Activated CD4-positive, alpha-beta memory T cell treated with anti-CD3 and anti-CD28 coated beads for 36 hours (primary cell): ENCODE data around the gene C19orf67. TPM values are rescaled to one million over a fixed set of nuclear protein-coding genes. Genes with fewer than 3 reads are reported as not detected.
A peak's percentile ranks its signal among the peaks of the same experiment; 100 is the strongest.

Experiments
- CTCF ChIA-PET: fragments of 350-600 bp; sonication (Branson Sonifier 250); formaldehyde crosslinking; loops from one replicate; lab custom pipeline; 2021; ENCODE audit warnings: antibody characterized with exemption, inconsistent platforms; lab: Charles Lee
- POLR2A ChIA-PET: fragments of 350-600 bp; sonication (Branson Sonifier 250); formaldehyde crosslinking; loops from one replicate; lab custom pipeline; 2021; ENCODE audit warnings: antibody characterized with exemption; lab: Charles Lee
- DNase-seq: peaks from one replicate; pipeline ENCODE4 v3.0.0-alpha.2; 2020
- H3K27ac Mint-ChIP-seq: one replicate; pipeline ENCODE4 v1.8.0; 2021; ENCODE audit warnings: mixed read lengths
- H3K27me3 Mint-ChIP-seq: one replicate; pipeline ENCODE4 v1.8.0; 2021; ENCODE audit warnings: mixed read lengths
- H3K36me3 Mint-ChIP-seq: one replicate; pipeline ENCODE4 v1.8.0; 2021; ENCODE audit warnings: mixed read lengths
- H3K4me1 Mint-ChIP-seq: one replicate; pipeline ENCODE4 v1.8.0; 2021; ENCODE audit warnings: low read depth, mixed read lengths
- H3K4me3 Mint-ChIP-seq: one replicate; pipeline ENCODE4 v1.8.0; 2021; ENCODE audit warnings: mild to moderate bottlenecking, mixed read lengths
- H3K9me3 Mint-ChIP-seq: one replicate; pipeline ENCODE4 v1.8.0; 2021; ENCODE audit warnings: mixed read lengths
- intact Hi-C: fragments of 100-400 bp; cut with micrococcal nuclease; formaldehyde crosslinking; loops from one replicate; pipeline ENCODE4 v1.15.1; 2023
- total RNA-seq, 2 experiments: library from RNA; stranded (reverse); gene quantifications; one replicate each; pipeline ENCODE4 v1.2.3, GENCODE V29; 2021

C19orf67 gene
- total RNA-seq, 2 experiments from 2014 or later: not detected

- peak overlapping the region; percentile 95 for H3K27ac Mint-ChIP-seq
- H3K36me3 Mint-ChIP-seq: peaks cover 34% of the 10 kb centered on the region
- peak; percentile 68 for DNase-seq
- no peaks in the 10 kb centered on the region for H3K27me3 Mint-ChIP-seq
- peak overlapping the region; percentile 89 for H3K4me3 Mint-ChIP-seq
- peaks cover 22% of the 10 kb centered on the region for H3K4me1 Mint-ChIP-seq
- ChIA-PET POLR2A (interaction anchor here (1.5 to 1.8 kb wide), 2 partner anchors 11 to 45 kb away, joined by 5 read pairs; partner anchors contain the start of gene ASF1B), CTCF (interaction anchor here (0.6 to 1.6 kb wide), 6 partner anchors 19 to 341 kb away, joined by 3 to 5 read pairs (median 3); partner anchors contain the start of genes MISP3 and PKN1)
- intact Hi-C loops: loop anchor here (1.0 kb wide), 2 partner anchors 25 to 44 kb away; partner anchors contain the start of genes ASF1B and PRKACA
- H3K9me3 Mint-ChIP-seq: peaks cover 16% of the 10 kb centered on the region
Measured at GRCh38 chr19:14091813-14092462, 6.4 kb upstream of the C19orf67 start.

DNA sequence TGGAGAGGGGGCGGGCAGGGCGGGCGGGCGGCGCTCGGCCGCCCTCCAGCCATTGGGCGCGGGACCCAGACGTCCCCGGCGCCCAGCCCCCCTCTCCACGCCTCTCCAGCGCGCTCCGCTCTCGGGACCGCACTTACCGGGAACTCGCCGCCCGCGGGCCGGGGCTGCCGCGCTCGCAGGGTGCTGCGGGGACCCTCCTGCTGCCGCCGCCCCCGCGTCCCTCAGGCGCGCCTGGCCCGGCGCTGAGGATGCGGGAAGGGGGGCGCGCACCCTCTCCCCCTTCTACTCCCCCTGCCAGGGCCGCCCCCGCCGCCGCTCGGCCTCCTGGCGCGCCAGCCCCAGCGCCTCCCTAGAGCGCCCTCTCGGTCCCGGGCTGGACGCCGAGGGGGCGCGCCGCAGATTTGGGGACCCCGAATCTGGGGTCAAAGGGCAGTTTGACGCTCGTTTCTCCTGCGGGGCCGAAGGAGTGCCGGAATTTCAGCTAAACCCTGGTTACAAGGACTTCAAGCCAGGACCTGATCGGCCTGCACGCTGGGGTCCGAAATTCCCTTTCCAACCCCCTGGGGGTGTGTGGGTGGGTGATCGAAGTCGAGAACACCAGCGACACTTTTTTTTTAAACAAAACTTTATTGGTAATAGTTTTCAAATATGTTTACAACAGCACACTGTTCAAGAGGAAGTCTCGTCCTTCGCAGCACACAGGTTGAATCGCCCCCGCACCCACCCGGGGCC is 5.7 kb upstream of the C19orf67 start:
- peak overlapping the region; percentile 89 for H3K4me3 Mint-ChIP-seq
- intact Hi-C loops: loop anchor here (1.0 kb wide), 2 partner anchors 26 to 45 kb away; partner anchors contain the start of genes ASF1B and PRKACA
- CTCF ChIA-PET: interaction anchor here (0.6 to 1.6 kb wide), 5 partner anchors 18 to 341 kb away, joined by 3 to 5 read pairs (median 3); partner anchors contain the start of genes MISP3 and PKN1
- H3K9me3 Mint-ChIP-seq: peaks cover 16% of the 10 kb centered on the region
- peaks cover 22% of the 10 kb centered on the region for H3K4me1 Mint-ChIP-seq
- peak; percentile 83 for DNase-seq
- H3K27me3 Mint-ChIP-seq: no peaks in the 10 kb centered on the region
- H3K27ac Mint-ChIP-seq: peak overlapping the region; percentile 95
- POLR2A ChIA-PET: interaction anchor here (1.5 to 1.8 kb wide), 2 partner anchors 10 to 45 kb away, joined by 5 read pairs; partner anchors contain the start of gene ASF1B
- peaks cover 30% of the 10 kb centered on the region for H3K36me3 Mint-ChIP-seq

- CTCF ChIA-PET: interaction anchor here (1.0 to 1.6 kb wide), 5 partner anchors 9 to 209 kb away, joined by 3 to 4 read pairs (median 4); partner anchors contain the start of genes ASF1B and MISP3
- intact Hi-C loops: loop anchor here (1.0 kb wide), 3 partner anchors 9 to 46 kb away; partner anchors contain the start of genes ASF1B and PRKACA
- Mint-ChIP-seq H3K4me1 (peaks cover 22% of the 10 kb centered on the region), H3K4me3 (peak within 1 kb of the TSS; percentile 89), H3K9me3 (peaks cover 16% of the 10 kb centered on the region), H3K27ac (peak within 1 kb of the TSS; percentile 95), H3K27me3 (no peaks in the 10 kb centered on the region), H3K36me3 (peaks cover 30% of the 10 kb centered on the region)
- peak; percentile 88 for DNase-seq
- POLR2A ChIA-PET: interaction anchor here (1.5 to 1.8 kb wide), 2 partner anchors 10 to 46 kb away, joined by 5 read pairs; partner anchors contain the start of gene ASF1B
Measured at GRCh38 chr19:14090509-14091080, 5.0 kb upstream of the C19orf67 start, which contains the start of gene SAMD1. Gene SAMD1, minus strand, starts transcription at chr19:14090751.

DNA sequence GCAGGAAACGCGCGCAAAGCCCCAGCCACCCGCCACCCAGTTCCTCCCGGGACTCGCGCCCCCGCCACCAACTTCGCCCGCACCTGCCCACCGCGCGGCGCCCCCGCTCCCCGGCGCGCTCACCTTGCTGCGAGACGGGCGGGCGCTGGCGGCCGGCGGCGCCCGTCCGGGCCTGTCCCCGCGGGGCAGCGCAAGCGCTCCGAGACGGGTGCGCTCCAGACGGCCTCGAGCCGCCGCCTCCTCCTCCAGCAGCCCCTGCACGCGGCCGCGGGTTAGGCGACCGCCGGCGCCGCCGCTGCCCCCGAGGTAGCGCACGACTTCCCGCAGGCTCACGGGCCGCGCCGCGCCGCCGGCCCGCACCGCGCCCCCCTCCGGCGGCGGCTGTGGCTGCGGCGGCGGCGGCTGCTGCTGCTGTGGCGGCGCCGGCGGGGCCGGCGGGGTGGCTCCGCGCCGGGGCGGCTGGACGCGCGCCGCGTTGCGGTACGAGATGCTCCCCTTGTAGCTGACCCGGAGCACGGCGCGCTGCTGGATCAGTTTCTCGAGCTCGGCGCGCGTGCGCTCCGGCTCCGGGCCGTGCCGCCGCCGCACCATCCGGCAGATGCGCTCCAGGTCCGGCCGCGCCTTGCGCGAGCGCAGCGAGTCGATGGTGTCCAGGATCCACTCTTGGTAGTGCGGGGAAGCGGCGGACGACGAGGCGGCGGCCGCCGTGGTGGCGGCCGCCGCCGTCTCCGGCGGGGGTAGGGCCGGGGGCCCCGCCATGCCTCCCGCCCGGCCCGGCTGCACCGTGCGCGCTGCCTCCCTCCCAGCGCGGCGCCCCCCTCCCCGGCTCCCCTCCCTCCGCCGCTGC is 4.3 kb upstream of the C19orf67 start:
- ChIA-PET POLR2A (interaction anchor here (0.6 kb wide), 1 partner anchor 238 kb away, joined by 3 read pairs; no protein-coding TSS in a partner anchor), CTCF (interaction anchor here (0.6 to 1.1 kb wide), 7 partner anchors 8 to 1125 kb away, joined by 3 to 4 read pairs (median 4); partner anchors contain the start of gene ASF1B)
- H3K4me1 Mint-ChIP-seq: peaks cover 22% of the 10 kb centered on the region
- H3K9me3 Mint-ChIP-seq: peaks cover 16% of the 10 kb centered on the region
- peak; percentile 62 for DNase-seq
- peaks cover 30% of the 10 kb centered on the region for H3K36me3 Mint-ChIP-seq
- H3K27me3 Mint-ChIP-seq: no peaks in the 10 kb centered on the region
- peak overlapping the region; percentile 79 for H3K4me3 Mint-ChIP-seq
- intact Hi-C loops: loop anchor here (1.0 to 10.0 kb wide), 2 partner anchors 9 to 315 kb away; partner anchors contain the start of gene C19orf53
- H3K27ac Mint-ChIP-seq: peak overlapping the region; percentile 77

DNA sequence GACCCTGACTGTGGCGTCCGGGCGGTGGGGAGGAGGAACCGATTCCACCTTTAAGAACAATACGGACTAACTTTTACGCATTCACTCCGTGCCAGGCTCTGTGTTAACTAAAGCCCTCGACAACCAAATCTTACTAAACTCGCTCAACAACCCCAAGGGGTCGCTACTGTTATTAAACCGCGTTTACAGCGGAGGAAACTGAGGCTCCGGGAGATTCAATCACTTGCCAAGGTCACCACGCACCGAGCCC is 3.8 kb upstream of the C19orf67 start:
- CTCF ChIA-PET: interaction anchor here (1.1 kb wide), 2 partner anchors 25 to 1124 kb away, joined by 4 read pairs; no protein-coding TSS in a partner anchor
- DNase-seq: no peak
- peak overlapping the region; percentile 77 for H3K27ac Mint-ChIP-seq
- H3K36me3 Mint-ChIP-seq: peaks cover 30% of the 10 kb centered on the region
- no peaks in the 10 kb centered on the region for H3K27me3 Mint-ChIP-seq
- intact Hi-C loops: loop anchor here (10.0 kb wide), 1 partner anchor 315 kb away; the partner anchor contains the start of gene C19orf53
- POLR2A ChIA-PET: interaction anchor here (0.6 kb wide), 1 partner anchor 238 kb away, joined by 3 read pairs; no protein-coding TSS in a partner anchor
- peaks cover 16% of the 10 kb centered on the region for H3K9me3 Mint-ChIP-seq
- peak overlapping the region; percentile 79 for H3K4me3 Mint-ChIP-seq
- H3K4me1 Mint-ChIP-seq: peaks cover 18% of the 10 kb centered on the region

DNA sequence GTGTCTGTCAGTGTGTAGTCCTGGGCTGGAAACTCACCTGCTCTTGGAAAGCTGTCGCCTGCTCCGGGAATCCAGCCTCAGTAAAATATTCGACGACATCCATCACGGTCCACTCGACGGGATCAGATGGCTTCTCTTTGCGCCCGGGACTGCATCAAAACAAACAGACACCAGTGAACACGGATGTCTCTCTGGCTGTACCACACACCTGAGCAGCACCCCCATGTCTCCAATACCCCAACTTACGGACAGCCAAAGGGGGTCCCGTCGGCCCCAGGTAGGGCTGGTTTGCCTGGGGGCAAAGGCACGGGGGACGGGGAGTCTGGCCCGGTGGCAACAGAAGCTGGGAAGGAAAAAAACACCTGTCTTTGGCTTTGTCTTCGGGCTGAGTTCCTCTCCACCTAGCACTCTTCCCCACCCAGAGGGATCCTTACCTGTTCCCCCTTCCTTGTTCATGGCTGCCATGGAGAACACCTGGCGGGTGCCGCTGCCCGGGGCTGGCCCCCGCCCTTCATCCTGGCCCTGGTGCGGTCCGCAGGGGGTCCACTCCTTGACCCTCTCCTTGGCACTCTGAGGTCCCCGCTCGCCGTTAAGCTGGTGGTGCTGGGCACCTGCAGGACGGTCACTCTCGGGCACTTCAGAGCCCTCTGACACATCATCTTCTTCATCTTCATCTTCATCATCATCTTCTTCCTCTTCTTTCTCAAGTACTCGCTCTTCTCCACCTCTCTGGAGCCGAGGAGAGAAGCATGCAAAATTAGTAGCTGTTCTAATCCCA is 3.2 kb upstream of the C19orf67 start:
- Mint-ChIP-seq H3K9me3 (peaks cover 15% of the 10 kb centered on the region), H3K4me1 (peaks cover 18% of the 10 kb centered on the region), H3K27ac (peak overlapping the region; percentile 77), H3K4me3 (peak overlapping the region; percentile 79), H3K27me3 (no peaks in the 10 kb centered on the region), H3K36me3 (peaks cover 30% of the 10 kb centered on the region)
- CTCF ChIA-PET: interaction anchor here (1.1 to 1.6 kb wide), 4 partner anchors 10 to 1124 kb away, joined by 3 to 4 read pairs (median 4); partner anchors contain the start of gene MISP3
- no peak for DNase-seq
- POLR2A ChIA-PET: interaction anchor here (0.6 to 1.5 kb wide), 2 partner anchors 83 to 237 kb away, joined by 3 read pairs; partner anchors contain the start of gene RFX1
- intact Hi-C loops: loop anchor here (10.0 kb wide), 1 partner anchor 314 kb away; the partner anchor contains the start of gene C19orf53

GRCh38 chr19:14086098-14086497 is 515 bp upstream of the C19orf67 start:
- Mint-ChIP-seq H3K4me3 (no peak overlapping the region), H3K27me3 (peaks cover 2% of the 10 kb centered on the region), H3K9me3 (no peaks in the 10 kb centered on the region), H3K27ac (no peak overlapping the region), H3K4me1 (peaks cover 19% of the 10 kb centered on the region), H3K36me3 (peaks cover 17% of the 10 kb centered on the region)
- ChIA-PET CTCF (no interaction called here), POLR2A (no interaction called here)
- no peak for DNase-seq
- intact Hi-C loops: loop anchor here (10.0 kb wide), 1 partner anchor 311 kb away; the partner anchor contains the start of gene C19orf53

DNA sequence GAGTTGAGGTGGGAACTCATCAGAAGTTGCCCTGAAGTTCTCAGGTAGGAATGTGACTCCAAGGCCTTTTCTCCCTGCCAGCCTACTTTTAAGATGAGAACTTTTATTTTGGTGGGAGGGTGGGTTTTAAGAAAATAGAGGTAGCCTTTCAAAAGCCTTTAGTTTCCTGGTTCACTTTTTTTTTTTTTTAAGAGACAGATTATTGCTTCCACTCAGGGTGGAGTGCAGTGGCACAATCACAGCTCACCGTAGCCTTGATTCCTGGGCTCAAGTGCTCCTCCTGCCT is 3.0 kb downstream of the C19orf67 start:
- ChIA-PET POLR2A (interaction anchor here (1.4 kb wide), 2 partner anchors 23 to 54 kb away, joined by 4 to 7 read pairs; partner anchors contain the start of gene ASF1B), CTCF (interaction anchor here (1.1 to 3.3 kb wide), 5 partner anchors 11 to 66 kb away, joined by 3 to 18 read pairs (median 6); partner anchors contain the start of genes ASF1B and MISP3)
- no peak for DNase-seq
- Mint-ChIP-seq H3K4me1 (peaks cover 17% of the 10 kb centered on the region), H3K27me3 (peaks cover 2% of the 10 kb centered on the region), H3K27ac (no peak overlapping the region), H3K9me3 (no peaks in the 10 kb centered on the region), H3K36me3 (peaks cover 2% of the 10 kb centered on the region), H3K4me3 (no peak overlapping the region)
- intact Hi-C loops: loop anchor here (5.0 to 10.0 kb wide), 2 partner anchors 35 to 308 kb away; partner anchors contain the start of genes C19orf53 and PRKACA

- Mint-ChIP-seq H3K36me3 (no peaks in the 10 kb centered on the region), H3K9me3 (no peaks in the 10 kb centered on the region), H3K27ac (peak overlapping the region; percentile 87), H3K4me3 (peak overlapping the region; percentile 84), H3K4me1 (peaks cover 17% of the 10 kb centered on the region), H3K27me3 (peaks cover 2% of the 10 kb centered on the region)
- peak; percentile 61 for DNase-seq
- CTCF ChIA-PET: interaction anchor here (0.7 to 3.3 kb wide), 9 partner anchors 8 to 202 kb away, joined by 3 to 18 read pairs (median 4); partner anchors contain the start of genes ASF1B and MISP3
- POLR2A ChIA-PET: interaction anchor here (1.0 to 2.2 kb wide), 6 partner anchors 9 to 220 kb away, joined by 3 to 7 read pairs (median 4); partner anchors contain the start of genes ASF1B, RFX1 and SAMD1
- intact Hi-C loops: loop anchor here (1.0 to 10.0 kb wide), 6 partner anchors 8 to 307 kb away; partner anchors contain the start of genes ASF1B, C19orf53, DCAF15 and PRKACA
Measured at GRCh38 chr19:14081797-14082674, 3.5 kb downstream of the C19orf67 start.
